Activated naive CD4-positive, alpha-beta T cell treated with Interleukin-2 at 50 U/mL for 16 hours (primary cell): ENCODE data around the gene ZNF326.
"Not testable (repeated sequence)": the region's sequence is repeated elsewhere in the genome, so short reads cannot be mapped to it uniquely, and the experiment has no call there.

Source experiments
- DNase-seq: peaks from one replicate; pipeline ENCODE4 v3.0.0-alpha.2; 2020

The ZNF326 gene

GRCh38 chr1:89999208-89999607, 4.3 kb downstream of the ZNF326 start:
- no peak for DNase-seq

DNA sequence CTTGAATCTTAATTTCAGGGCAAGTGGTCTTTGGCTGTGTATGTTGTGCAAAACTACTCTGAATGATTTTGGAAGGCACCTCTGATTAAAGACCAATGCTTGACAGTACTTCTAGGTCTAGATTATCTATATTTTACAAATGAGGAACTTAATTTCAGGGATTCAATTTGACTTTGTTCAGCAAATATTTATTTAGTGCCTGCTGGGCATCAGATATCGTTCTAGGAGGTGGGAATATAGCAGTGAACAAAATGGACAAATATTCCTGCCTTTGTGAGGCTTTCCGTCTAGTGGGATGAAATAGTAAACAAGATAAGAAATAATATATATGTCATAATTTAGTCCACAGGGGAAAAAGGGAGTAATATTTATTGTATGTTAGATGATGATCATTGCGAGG, 4.7 kb downstream of the ZNF326 start:
- no peak for DNase-seq

GRCh38 chr1:90000934-90001676, 6.2 kb downstream of the ZNF326 start:
- no peak for DNase-seq

- no peak for DNase-seq
Measured at GRCh38 chr1:90007979-90008404, 13.1 kb downstream of the ZNF326 start.

GRCh38 chr1:90012300-90012699, 17.4 kb downstream of the ZNF326 start:
- no peak for DNase-seq

GRCh38 chr1:90023691-90024090, 28.8 kb downstream of the ZNF326 start:
- no peak for DNase-seq

DNA sequence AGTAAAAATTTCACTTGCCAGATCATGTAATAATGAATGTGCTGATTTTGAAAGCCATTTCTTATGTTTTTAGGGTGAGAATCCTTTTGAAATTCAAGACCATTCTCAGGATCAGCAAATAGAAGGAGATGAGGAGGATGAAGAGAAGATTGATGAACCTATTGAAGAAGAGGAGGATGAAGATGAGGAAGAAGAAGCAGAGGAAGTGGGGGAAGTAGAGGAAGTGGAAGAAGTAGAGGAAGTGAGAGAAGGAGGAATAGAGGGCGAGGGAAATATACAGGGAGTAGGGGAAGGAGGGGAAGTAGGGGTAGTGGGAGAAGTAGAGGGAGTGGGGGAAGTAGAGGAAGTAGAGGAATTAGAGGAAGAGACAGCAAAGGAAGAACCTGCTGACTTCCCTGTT, 32.4 kb downstream of the ZNF326 start:
- DNase-seq = no peak

DNA sequence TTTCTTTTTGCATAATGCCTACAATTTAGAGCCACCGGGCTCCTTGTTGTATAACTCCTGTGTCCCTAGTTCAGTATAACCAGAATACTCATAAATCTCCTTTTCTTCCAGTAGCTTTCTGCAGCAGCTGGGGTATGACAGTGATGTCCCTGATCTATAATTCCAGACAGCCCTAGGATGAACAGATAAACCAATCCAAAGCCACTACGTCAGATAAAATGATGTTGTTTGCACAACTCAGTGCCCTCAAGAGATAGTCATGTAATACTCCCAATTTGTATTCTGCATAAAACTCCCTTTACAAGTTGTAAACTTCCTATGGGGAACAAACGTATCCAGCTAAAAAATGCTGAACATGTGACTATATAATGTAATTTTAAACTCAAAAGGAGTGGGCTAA, 44.7 kb downstream of the ZNF326 start:
- DNase-seq = no peak

GRCh38 chr1:90043586-90043985, 48.7 kb downstream of the ZNF326 start:
- no peak for DNase-seq

GRCh38 chr1:90044346-90044745, 49.4 kb downstream of the ZNF326 start:
- DNase-seq = no peak

DNA sequence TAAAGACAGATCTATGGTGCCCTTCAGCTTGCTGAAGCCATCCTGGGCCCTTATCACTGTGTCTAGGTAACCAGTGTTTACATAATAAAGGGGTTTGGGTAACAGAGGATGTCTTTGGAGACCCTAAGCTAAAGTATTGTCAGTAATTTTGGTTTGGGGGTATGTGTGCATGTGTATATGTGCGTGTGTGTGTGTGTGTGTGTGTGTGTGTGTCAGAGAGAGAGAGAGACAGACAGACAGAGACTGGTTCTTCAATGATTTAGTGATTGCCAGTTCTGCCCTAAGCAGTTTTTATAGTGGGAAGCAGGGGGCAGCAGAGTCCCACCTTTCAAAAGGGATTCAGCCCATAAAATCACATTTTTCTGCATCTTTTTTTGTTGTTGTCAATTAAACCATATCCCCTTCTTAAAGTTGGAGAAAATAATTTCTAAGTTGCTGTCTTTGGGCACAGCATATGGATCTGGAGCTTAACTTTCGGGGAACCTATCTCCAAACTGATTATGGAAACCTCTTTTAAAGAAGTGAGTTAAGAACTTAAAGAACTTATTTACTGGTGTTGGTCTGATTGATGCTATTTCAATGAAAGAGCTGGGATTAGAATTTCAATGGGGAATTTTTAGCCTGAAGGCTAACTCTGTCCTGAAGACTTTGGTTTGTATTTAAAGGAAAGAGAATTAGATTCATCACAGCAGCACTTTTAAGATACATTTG, 51.1 kb downstream of the ZNF326 start:
- DNase-seq = peak; percentile 4

DNA sequence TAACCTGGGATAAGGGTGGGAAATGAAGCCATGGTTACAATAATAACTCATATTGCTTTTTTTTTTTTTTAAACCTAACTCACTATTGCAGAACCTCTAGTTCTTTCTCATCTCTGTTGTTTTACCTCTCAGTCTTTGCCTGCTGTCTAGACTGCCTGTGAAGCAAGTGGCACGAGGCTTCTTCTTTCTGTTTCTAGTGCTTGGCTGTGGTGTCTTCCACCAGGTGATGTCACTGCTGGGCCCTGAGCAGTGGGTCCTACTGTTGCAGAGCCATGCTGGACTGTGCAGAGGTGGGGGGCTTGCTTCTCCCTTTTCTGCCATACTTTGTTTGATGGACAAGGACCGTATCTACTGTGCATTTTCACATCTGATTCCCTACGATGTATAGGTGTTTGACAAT, 51.7 kb downstream of the ZNF326 start:
- no peak for DNase-seq

- no peak for DNase-seq
Measured at GRCh38 chr1:90048043-90048442, 53.1 kb downstream of the ZNF326 start.

- not testable (repeated sequence) for DNase-seq
Measured at GRCh38 chr1:90062700-90063643, 68.1 kb downstream of the ZNF326 start.

GRCh38 chr1:90064109-90064508, 69.2 kb downstream of the ZNF326 start:
- DNase-seq = not testable (repeated sequence)

- no peak for DNase-seq
Measured at GRCh38 chr1:90067194-90067931, 72.5 kb downstream of the ZNF326 start.

DNA sequence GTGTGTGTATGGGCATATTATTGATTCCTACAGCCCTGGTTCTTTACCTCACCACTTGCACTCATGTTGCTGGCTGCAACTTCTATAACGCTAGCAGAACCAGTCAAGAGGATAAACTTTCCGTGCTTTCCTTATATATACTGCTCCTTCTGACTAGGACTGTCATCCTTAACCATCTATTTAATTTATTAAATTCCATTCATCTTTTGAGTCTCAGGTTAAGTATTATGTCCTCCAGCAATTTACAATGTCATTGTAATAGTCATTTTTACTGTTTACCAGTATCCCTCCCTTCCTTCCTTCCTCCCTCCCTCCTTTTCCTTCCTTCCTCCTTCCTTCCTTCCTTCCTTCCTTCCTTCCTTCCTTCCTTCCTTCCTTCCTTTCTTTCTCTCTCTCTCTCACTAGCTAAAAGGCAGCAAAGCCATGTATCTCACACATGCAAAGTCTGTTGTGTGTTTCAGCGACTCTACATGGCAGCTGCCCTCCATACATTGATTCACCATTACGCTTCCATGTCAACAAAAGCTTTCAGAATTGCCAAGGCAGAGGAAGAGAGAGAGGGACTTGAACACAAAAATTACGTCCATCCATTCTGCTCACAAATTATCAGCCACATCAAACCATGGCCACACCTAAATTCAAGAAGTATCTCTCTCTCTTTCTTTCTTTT, 73.8 kb downstream of the ZNF326 start:
- DNase-seq = no peak

DNA sequence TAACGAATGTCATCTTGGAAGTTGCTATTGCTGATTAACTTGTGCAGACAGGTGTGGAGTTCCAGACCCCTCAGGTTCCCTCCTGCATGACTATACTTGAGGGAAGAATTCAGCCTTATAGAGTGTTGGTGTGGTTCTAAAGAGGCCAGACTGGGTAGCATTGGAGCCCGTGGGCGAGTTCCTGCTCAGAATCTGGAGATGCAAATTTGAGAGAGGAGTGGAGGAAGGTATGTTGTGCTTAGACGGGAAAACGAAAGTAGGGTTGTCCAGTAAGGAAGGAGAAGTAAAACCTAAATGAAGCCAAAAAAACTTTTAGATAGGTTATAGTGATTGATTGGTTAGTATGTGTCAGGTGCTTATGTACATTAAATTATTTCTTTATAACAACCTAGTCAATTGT, 79.2 kb downstream of the ZNF326 start:
- no peak for DNase-seq

GRCh38 chr1:90074566-90074965, 79.7 kb downstream of the ZNF326 start:
- DNase-seq = no peak

DNA sequence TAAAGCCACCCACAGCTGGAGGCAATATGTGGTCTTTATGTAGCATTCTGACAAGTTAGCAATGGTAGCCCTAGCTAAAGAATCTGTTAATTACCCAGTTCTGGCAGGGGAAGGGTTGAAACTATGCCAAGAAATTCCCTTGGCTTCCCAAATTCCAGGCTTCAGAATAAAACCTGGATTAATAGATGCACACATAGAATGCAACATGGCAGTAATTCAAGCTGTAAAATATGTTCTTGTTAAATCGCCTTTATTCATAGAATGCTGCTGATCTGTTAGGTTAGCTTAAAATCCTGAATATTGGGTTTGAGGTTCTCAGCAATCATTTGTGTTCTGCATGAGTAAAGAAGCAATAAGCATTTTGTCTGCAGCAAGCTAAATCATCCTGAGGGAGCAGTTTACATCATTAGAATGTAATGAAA, 80.1 kb downstream of the ZNF326 start:
- no peak for DNase-seq

DNA sequence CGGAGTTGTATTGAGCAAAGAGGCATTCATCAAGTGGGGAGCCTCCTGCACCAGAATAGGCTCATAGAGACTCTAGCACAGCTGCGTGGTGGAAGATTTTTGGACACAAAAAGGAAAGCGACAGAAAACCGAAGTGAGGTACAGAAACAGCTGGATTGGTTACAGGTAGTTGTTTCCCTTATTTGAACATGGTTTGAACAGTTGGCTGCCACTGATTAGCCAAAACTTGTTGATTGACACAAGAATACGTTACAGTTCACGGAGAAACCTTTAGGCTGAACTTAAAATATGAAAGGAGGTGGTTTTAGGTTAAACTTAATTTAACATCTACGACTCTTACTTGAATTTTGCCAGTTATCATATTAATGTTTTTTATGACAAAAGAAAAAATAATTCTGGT, 89.1 kb downstream of the ZNF326 start:
- DNase-seq = no peak
